ENCODE results near the gene SIGLEC9.
"Not testable (repeated sequence)": the region's sequence is repeated elsewhere in the genome, so short reads cannot be mapped to it uniquely, and the experiment has no call there.

SIGLEC9 gene

DNA sequence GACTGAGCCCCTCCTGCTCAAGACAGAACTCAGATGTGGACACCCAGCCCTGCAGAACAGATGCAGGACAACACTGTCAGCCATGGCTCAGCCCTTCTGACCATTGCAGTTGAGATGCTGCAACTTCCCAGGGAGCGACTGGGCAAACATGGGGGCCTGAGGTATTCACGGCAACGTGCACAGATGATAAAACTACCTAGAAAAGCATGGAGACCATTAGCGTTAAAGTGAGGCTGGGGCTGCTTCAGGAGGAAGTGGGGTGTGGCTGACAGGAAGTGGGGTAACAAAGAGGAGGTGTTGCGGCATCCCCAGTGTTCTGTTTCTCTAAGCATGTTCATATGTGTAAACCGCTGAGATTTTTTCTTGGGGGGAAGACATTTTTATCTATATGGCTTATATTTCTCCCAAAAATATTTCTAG lies 1.3 kb upstream of the SIGLEC9 start:
- no peak for DNase-seq (ENCODE audit: low read depth, low spot score)

DNA sequence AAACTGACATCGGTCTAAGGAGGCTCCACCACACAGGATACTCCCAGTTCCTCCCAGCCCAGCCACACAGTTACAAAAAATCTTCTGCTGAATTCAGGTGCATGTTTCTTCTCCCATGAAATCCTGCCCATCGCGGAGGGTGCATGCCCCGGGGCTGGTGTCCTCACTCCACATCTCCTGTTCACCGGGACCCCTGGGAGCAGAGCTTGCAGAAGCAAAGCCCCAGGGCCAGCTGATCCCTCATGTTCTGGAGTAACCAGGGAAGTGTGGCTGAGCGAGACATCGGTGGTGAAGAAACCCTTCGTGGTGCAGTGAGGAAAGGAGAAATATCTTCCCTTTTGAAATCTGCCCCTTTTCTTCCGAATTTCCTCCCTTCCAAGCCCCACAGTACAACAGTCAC lies 904 bp upstream of the SIGLEC9 start:
- no peak for DNase-seq (ENCODE audit: low read depth, low spot score)

DNA sequence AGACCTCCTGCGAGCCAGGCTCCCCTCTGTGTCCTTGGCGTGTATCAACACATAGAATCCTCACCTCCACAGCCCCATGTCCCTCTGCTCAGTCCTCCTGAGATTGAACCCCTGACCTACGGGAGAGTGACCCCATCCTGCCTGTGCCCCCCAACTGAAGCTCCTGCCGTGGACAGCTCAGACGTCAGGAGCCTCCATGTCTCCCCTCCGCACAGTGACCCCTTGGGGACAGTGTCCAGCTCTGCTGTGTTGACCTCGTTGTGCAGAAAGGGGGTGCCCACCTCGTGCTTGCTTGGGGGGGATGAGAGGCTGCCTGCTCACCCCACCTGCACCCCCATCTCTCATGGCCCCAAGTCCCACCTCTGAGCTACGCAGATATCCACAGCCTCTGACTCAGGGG lies 490 bp upstream of the SIGLEC9 start:
- DNase-seq (ENCODE audit: low read depth, low spot score) = no peak

DNA sequence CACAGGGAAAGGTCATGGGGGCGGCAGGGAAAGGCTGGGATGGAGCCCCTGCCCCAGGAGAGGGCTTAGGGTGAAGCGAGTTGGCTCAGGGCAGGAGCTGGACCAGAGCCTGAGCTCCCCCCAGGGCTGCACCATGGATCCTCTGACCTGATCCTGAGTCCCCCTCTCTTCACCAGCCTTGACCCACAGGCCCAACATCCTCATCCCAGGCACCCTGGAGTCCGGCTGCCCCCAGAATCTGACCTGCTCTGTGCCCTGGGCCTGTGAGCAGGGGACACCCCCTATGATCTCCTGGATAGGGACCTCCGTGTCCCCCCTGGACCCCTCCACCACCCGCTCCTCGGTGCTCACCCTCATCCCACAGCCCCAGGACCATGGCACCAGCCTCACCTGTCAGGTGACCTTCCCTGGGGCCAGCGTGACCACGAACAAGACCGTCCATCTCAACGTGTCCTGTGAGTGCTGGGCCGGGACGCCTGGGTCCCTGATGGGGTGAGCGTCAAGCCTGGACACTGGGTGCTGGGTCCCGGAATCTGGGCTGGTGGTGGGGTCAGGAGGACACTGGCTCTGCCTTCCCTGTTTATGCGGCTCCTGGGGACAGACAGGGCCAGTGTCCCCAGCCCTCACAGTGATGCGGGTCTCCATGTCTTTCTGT lies 842 bp downstream of the SIGLEC9 start:
- DNase-seq (ENCODE audit: low read depth, low spot score) = no peak

DNA sequence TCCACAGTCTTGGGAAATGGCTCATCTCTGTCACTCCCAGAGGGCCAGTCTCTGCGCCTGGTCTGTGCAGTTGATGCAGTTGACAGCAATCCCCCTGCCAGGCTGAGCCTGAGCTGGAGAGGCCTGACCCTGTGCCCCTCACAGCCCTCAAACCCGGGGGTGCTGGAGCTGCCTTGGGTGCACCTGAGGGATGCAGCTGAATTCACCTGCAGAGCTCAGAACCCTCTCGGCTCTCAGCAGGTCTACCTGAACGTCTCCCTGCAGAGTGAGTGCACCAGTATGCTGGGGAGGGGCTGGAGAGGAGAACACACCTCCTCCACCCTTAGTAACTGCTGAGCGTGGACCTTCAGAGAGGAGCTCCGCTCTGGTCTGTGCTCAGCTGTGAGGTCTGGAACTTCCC lies 2.3 kb downstream of the SIGLEC9 start:
- no peak for DNase-seq (ENCODE audit: low read depth, low spot score)

DNA sequence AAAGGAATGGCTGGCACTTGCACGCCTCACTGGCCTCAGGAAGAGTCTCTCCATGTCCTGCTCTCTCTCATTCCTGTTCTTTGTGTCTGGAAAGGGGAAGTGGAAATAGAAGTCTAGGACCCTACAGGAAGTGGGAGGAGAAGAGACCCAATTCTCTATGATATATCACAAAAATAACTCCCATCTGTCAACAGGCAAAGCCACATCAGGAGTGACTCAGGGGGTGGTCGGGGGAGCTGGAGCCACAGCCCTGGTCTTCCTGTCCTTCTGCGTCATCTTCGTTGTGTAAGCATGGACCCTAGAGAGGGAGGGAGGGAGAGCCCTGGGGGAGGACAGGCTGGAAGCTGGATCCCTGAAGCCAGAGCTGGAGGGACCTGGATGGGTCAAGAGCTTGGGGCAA lies 3.0 kb downstream of the SIGLEC9 start:
- no peak for DNase-seq (ENCODE audit: low read depth, low spot score)

DNA sequence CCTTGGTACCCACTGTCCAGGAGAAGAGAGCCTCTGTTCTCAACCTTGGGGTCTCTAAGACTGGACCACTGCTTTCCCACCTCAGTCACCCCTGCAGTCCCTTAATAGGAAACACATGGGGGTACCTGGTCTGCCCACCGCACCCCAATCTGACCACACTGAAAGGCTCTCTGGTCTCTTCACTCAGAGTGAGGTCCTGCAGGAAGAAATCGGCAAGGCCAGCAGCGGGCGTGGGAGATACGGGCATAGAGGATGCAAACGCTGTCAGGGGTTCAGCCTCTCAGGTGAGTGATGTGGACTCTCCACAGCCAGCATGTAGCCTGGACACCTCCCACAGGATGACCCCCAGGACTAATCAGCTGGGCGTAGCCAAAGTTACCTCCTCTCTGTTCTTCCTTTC lies 3.5 kb downstream of the SIGLEC9 start:
- DNase-seq (ENCODE audit: low read depth, low spot score) = no peak

DNA sequence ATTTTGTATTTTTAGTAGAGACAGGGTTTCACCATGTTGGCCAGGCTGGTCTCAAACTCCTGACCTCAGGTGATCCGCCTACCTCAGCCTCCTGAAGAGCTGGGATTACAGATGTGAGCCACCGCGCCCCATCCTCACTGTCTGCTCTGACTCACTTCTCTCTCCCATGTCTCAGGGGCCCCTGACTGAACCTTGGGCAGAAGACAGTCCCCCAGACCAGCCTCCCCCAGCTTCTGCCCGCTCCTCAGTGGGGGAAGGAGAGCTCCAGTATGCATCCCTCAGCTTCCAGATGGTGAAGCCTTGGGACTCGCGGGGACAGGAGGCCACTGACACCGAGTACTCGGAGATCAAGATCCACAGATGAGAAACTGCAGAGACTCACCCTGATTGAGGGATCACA lies 5.0 kb downstream of the SIGLEC9 start:
- DNase-seq (ENCODE audit: low read depth, low spot score) = no peak

DNA sequence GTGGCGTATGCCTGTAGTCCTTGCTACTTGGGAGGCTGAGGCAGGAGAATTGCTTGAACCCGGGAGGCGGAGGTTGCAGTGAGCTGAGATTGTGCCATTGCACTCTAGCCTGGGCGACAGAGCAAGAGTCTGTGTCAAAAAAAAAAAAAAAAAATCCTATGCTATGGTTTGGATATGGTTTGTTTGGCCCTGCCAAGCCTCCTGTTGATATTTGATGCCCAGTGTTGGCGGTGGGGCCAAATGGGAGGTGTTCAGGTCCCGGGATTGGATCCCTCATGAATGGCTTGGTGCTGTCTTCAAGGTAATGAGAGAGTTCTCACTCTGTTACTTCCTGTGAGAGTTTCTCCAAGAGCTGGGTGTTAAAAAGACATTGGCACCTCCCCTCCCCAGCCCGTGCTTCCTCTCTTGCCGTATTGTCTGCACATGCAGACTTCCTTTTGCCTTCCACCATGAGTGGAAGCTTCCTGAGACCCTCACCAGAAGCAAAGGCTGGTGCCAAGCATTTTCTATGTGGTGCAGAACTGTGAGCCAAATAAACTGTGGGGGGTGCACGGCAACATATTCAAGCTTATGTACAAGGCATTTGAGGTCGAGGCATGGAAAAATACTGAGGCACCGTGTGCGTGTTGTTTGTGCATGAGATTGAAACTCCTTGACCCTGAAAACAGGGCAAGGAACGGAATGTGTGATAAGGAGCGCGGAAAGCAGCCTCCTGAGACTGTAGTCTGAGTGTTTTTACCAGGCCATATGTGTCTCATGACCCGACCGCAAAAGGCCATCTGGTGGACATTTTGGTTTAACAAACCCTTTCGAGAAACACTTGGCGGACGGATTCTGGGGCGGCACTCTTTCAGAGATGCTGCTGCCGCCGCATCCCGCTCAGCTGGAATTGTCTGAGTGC lies 7.3 kb downstream of the SIGLEC9 start:
- no peak for DNase-seq (ENCODE audit: low read depth, low spot score)

DNA sequence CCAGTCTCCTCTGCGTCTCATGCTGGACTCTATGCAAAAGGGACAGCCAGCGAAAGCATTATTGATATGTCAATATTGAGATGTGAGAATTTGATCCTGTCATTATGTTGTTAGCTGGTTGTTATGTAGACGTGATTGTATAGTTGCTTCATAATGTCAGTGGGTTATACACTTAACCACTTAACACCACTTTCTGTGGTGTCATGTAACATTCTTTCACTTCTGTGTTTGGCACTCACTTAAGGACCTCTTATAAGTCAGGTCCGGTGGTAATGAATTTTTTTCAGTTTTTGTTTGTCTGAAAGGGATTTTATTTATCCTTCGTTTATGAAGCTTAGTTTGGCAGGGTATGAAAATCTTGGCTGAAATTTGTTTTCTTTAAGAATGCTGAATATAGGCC lies 10.3 kb downstream of the SIGLEC9 start:
- no peak for DNase-seq (ENCODE audit: low read depth, low spot score)

DNA sequence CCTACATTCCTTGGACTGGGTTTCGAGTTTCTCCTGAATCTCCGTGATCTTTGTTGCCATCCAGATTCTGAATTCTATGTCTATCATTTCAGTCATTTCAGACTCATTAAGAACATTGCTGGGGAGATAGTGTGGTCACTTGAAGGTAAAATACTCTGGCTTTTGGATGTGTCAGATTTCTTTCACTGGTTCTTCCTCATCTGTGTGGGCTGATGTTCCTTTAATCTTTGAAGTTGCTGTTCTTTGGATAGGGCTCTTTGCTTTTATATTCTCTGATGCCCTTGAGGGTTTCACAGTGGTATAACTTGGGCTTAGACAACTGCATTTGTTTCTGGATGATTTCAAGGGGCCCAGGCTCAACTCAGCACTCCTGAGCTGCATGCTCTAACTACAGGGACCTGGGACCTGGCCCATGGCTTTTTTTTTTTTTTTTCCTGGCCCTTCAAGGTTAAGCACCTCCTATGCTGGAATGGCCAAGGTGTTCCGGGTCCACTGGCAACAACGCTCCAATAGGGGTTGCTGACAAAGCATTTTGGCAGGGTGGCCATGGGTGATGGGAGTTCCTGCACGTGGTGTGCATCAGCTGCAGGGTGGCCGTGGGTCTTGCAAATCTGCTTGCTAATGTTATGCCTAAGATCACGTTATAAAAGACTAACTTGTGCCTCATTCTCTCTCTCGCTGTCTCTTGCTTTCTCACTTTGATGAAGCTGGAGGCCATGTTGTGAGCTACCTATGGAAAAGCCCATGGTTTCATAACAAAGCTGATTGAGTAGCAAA lies 11.5 kb downstream of the SIGLEC9 start:
- DNase-seq (ENCODE audit: low read depth, low spot score) = no peak

DNA sequence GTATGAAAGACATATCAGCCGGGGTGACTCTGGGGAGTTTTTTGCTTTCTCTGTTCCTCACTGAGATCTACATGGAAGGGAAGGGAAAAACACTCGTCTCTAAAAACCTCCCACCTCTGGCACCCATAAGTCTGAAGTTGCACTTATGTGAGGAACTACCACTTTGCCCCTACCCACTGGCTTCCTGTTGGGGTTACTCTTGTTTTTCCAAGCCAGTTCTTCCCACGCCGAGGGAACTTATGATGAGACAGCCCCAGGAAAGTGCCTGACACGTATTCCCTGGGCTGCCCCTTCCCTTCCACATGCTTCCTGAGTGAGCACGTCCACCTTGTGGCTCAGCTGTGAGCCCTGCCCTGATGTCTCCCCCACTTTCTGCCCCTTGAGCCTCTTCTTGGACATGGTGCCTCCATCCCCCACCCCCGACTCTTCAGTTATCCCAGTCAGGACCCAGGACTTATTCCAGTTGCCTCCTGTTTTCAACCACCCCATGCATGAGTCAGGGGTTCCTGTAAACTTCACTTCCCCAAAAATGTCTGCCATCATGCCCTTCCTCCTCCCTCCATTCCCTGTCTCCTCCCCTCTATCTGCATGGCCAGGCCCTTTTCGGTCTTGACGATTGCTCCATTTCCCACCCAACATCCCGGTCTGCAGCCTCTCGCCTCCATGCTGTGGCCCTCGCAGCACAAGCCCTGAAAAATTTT lies 12.3 kb downstream of the SIGLEC9 start:
- DNase-seq (ENCODE audit: low read depth, low spot score) = no peak

DNA sequence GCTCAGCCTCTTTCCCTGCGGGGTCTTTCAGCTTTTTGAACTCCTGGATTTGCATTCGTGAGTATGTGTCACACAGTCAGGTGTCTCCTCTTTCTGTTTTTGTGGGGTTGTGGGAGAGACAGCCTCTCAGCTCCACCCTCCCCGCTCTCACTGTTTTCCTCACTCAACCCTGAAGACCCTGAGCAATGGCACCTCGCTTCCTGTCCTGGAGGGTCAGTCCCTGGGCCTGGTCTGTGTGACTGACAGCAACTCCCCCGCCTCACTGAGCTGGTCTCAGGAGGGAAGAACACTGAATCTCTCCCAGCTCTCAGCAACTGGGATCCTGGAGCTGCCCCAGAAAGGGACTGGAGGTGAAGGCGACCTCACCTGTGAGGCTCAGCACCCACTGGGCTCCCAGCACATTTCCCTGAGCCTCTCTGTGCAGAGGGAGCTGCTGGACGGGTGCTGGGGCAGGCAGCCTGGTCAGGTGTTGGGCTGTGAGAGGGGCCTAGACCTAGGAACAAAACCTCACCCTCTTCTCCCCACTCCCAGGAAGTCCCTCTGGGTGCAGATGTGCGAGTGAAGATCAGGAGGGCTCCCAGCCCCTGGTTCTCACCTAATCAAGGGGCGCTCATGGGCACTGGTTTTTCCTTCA lies 13.2 kb downstream of the SIGLEC9 start:
- DNase-seq (ENCODE audit: low read depth, low spot score) = no peak

DNA sequence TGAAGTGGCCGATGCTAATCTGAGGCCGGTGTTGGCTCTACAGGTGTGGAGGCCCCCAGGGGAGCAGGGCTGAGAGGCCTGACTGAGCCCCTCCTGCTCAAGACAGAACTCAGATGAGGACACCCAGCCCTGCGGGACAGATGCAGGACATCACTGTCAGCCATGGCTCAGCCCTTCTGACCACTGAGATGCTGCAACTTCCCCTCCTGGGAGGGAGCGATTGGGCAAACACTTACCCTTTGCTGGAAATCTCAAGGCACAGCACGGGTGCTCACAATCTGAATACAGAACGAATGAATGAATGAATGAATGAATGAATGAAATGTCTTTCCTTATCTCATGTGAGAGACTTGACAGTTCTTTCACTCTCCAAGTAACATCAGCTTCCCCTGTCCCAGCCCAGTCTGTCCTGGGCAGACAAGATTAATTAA lies 13.9 kb downstream of the SIGLEC9 start:
- DNase-seq (ENCODE audit: low read depth, low spot score) = no peak

DNA sequence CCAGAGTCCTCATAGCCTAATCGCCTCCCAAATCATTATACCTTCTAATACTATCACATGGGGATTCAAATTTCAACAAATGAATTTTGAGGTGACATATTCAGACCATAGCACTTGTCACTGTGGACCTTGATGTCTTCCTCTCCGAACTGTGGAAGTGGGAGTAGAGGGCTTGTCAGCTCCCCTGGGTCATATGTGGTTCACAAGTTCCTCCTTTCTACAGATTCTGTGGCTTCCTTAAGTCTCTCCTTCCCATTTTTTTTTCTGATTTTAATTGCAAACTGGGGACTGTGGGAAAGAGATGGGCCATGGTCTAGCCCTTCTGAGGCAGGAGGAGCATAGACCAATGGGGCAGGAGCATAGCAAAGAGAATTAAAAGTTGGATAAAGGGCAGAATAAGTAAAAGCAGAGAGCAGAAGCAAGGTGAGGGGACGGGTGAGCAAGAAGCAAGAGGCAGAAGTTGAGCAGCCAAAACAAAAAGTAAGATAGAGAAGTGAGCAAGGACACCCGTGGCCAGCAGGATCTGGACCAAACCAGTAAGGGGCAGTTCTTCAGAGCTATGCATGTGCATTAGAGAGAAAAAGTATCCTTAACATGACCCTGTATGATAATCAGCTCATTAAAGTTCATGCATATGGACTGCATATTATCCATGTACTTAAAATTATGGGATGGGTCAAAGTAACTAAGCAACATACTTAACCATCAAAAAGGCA lies 14.8 kb downstream of the SIGLEC9 start:
- DNase-seq (ENCODE audit: low read depth, low spot score) = no peak

DNA sequence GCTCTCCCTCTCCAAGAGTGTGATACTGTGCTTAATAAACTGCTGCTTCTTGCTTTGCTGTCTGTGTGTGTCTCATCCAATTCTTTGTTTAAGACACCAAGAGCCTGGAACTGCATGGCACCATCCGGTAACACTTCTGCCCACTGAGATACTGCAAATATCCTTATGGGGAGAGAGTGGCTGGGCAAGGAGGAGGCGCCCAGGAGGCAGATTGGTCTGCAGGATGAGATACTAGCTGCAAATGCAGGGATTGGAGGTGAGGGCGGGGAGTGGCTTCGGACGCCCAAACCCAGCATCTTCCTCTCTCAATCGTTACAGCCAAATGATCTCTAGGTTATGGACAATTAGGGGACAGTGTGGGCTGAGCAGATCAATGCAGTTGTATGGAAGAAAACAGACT lies 15.7 kb downstream of the SIGLEC9 start:
- DNase-seq (ENCODE audit: low read depth, low spot score) = no peak

DNA sequence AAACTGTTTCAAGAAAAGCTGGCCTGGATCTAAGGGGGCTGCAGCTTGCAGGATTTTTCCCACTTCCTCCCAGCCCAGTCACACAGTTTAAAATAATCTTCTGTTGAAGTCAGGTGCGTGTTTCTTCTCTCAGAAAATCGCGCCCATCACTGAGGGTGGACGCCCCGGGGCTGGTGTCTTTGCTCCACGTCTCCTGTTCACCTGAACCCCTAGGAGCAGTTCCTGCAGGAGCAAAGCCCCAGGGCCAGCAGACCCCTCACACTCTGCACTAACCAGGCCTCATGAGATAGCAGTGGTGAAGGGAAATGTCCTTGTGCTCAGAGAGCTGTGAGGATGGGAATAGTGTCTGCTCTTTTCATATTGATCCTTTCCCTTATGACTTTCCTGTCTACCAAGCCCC lies 16.5 kb downstream of the SIGLEC9 start:
- no peak for DNase-seq (ENCODE audit: low read depth, low spot score)

DNA sequence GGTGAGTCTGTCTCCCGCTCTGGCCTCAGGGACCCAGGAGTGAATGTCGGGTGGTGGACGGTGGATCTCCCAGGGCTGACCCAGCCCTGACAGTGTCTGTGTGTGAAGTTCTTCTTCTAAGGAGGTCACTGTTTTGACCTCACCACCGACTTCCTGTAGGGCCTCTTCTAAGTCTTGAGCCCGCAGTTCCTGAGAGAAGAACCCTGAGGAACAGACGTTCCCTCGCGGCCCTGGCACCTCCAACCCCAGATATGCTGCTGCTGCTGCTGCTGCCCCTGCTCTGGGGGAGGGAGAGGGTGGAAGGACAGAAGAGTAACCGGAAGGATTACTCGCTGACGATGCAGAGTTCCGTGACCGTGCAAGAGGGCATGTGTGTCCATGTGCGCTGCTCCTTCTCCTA lies 17.4 kb downstream of the SIGLEC9 start, which contains the start of gene SIGLEC7:
Gene SIGLEC7, plus strand, starts transcription at position 183 of the 400 bp plus-strand sequence. Its CDS starts 69 bp downstream, at position 252.
- DNase-seq (ENCODE audit: low read depth, low spot score) = no peak

DNA sequence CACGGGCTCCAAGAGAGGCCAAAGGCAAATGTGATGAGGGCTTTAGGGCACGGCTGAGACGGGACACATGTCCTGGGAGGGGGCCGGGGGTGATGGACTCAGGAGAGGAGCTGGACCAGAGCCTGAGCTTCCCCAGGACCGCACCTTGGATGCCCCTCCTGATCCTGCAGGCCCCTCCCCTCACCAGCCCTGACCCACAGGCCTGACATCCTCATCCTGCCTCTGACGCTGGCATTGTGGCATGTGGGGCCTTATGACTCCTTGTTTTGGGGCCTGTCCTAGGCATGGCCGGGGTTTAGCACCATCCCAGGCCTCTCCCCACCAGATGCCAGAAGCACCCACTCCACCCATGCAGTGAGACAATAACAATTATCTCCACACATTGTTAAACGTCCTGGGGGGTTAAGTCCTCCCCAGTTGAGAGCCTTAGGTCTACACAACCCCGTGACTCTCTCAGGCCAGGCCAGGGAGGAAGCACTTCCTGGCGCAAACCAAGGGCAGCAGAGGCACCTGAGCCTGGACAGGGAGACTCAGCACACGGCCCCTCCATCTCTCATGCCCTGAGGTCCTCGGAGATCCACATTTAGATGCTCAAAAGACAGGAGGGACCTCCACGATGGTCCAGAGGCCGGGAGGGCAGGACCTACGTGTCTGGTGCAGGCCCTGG lies 18.2 kb downstream of the SIGLEC9 start:
- DNase-seq (ENCODE audit: low read depth, low spot score) = not testable (repeated sequence)

DNA sequence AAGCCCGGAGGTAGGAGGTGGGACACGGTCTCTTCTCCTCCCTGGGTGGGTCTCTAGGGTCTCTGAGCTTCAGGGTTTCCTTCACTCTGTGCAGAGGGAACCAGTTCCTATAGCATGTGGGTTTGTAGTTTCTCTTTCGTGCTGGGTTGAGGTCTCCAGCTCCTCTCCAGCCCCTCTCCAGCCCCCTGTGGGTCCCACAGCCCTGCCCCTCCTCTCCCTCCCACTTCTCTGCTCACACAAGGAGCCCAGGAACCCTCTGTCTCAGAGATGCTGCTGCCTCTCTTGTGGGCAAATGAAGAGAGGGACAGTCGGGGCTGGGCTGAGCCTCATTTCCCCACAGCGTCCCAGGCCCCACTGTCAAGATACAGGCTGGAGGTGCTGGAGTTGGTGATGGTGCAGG lies 18.8 kb downstream of the SIGLEC9 start:
- no peak for DNase-seq (ENCODE audit: low read depth, low spot score)

Data from iPS DF 19.7 (cell line).